HL-60/S4 (cell line): Measurements from ENCODE around the gene ADARB2.

ENCODE experiments used
- in situ Hi-C: fragments of 300-500 bp; cut with MboI; formaldehyde crosslinking; loops from 2 replicates; pipeline ENCODE4 v1.14.3; 2022; ENCODE audit warnings: low sequenced_read_pairs

Gene ADARB2

GRCh38 chr10:1154531-1155295 is 582.6 kb downstream of the ADARB2 start:
- in situ Hi-C loops: no loop called here

GRCh38 chr10:1153805-1154351 is 583.4 kb downstream of the ADARB2 start:
- in situ Hi-C loops: no loop called here

GRCh38 chr10:1153251-1153763 is 584.0 kb downstream of the ADARB2 start:
- in situ Hi-C loops: no loop called here

- in situ Hi-C loops: no loop called here
These were observed 584.7 kb downstream of the ADARB2 start for GRCh38 chr10:1152386-1153250.

- in situ Hi-C loops: no loop called here
These were observed 586.0 kb downstream of the ADARB2 start for GRCh38 chr10:1151076-1152033.

GRCh38 chr10:1150638-1150955 is 586.7 kb downstream of the ADARB2 start:
- in situ Hi-C loops: no loop called here

- in situ Hi-C loops: no loop called here
These were observed 587.3 kb downstream of the ADARB2 start for GRCh38 chr10:1149793-1150637.

GRCh38 chr10:1148855-1149605 is 588.3 kb downstream of the ADARB2 start:
- in situ Hi-C loops: no loop called here

- in situ Hi-C loops: no loop called here
These were observed 589.5 kb downstream of the ADARB2 start for GRCh38 chr10:1147810-1148209.

GRCh38 chr10:1142596-1142995 is 594.7 kb downstream of the ADARB2 start:
- in situ Hi-C loops: no loop called here

- in situ Hi-C loops: no loop called here
These were observed 595.6 kb downstream of the ADARB2 start for GRCh38 chr10:1141701-1142100.

- in situ Hi-C loops: no loop called here
These were observed 596.1 kb downstream of the ADARB2 start for GRCh38 chr10:1141261-1141660.

- in situ Hi-C loops: no loop called here
These were observed 598.8 kb downstream of the ADARB2 start for GRCh38 chr10:1138529-1138928.

- in situ Hi-C loops: no loop called here
These were observed 599.7 kb downstream of the ADARB2 start for GRCh38 chr10:1137499-1138163.

- in situ Hi-C loops: no loop called here
These were observed 601.1 kb downstream of the ADARB2 start for GRCh38 chr10:1136268-1136667.

GRCh38 chr10:1134156-1134555 is 603.2 kb downstream of the ADARB2 start:
- in situ Hi-C loops: no loop called here

- in situ Hi-C loops: no loop called here
These were observed 603.8 kb downstream of the ADARB2 start for GRCh38 chr10:1133495-1134045.

- in situ Hi-C loops: no loop called here
These were observed 604.7 kb downstream of the ADARB2 start for GRCh38 chr10:1132584-1132983.
